GM19452 (cell line): ENCODE measurements around the gene TAPBP.
A peak's percentile ranks its signal among the peaks of the same experiment; 100 is the strongest.
"Not testable (repeated sequence)": the region's sequence is repeated elsewhere in the genome, so short reads cannot be mapped to it uniquely, and the experiment has no call there.

Experiments used
- ATAC-seq: cut with Tn5 transposase; IDR thresholded peaks from one replicate; pipeline ENCODE4 v1.9.1; 2021; ENCODE audit not compliant: unreplicated experiment

Gene TAPBP

GRCh38 chr6:33313709-33314514 is at the start of gene TAPBP:
TSS of gene TAPBP (minus strand) at chr6:33314078. CDS start at chr6:33314041, 37 bp downstream.
- ATAC-seq = peak; percentile 40

GRCh38 chr6:33363486-33363885 is 49.6 kb upstream of the TAPBP start:
- not testable (repeated sequence) for ATAC-seq

DNA sequence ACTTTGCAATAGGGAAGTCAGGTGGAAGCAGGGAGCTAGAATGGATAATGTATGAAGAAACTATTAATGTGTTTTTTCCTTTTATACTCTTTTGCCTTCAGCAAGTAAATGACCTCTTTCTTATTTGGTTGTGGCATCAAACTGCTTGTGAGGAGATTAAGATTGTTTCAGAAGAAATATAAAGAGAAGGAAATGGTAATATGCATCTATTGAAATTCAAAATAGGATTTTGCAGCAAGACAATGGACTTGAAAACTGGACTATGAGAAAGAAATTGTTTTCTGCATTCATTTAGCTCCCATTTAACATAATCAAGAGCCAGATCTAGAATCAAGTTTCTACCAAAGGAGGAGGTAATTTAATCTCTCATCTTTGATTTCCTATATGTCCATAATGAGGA is 45.5 kb upstream of the TAPBP start:
- no peak for ATAC-seq

- ATAC-seq = not testable (repeated sequence)
Measured at GRCh38 chr6:33357160-33357871, 43.4 kb upstream of the TAPBP start.

- ATAC-seq = no peak
Measured at GRCh38 chr6:33356295-33356694, 42.4 kb upstream of the TAPBP start.

- not testable (repeated sequence) for ATAC-seq
Measured at GRCh38 chr6:33355860-33356259, 42.0 kb upstream of the TAPBP start.

- no peak for ATAC-seq
Measured at GRCh38 chr6:33347816-33348215, 33.9 kb upstream of the TAPBP start.

DNA sequence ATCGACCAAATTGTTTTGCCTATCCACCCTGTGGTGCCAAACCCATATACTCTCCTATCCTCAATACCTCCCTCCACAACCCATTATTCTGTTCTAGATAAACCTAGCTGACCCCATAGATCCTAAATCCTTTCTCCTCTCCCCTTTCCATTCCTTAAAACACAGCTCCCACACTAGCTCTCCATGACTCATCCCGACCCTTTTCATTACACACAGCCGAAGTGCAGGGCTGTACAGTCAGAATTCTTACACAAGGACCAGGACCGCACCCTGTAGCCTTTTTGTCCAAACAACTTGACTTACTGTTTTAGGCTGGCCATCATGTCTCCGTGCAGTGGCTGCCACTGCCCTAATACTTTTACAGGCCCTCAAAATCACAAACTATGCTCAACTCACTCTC is 33.1 kb upstream of the TAPBP start:
- ATAC-seq = not testable (repeated sequence)

DNA sequence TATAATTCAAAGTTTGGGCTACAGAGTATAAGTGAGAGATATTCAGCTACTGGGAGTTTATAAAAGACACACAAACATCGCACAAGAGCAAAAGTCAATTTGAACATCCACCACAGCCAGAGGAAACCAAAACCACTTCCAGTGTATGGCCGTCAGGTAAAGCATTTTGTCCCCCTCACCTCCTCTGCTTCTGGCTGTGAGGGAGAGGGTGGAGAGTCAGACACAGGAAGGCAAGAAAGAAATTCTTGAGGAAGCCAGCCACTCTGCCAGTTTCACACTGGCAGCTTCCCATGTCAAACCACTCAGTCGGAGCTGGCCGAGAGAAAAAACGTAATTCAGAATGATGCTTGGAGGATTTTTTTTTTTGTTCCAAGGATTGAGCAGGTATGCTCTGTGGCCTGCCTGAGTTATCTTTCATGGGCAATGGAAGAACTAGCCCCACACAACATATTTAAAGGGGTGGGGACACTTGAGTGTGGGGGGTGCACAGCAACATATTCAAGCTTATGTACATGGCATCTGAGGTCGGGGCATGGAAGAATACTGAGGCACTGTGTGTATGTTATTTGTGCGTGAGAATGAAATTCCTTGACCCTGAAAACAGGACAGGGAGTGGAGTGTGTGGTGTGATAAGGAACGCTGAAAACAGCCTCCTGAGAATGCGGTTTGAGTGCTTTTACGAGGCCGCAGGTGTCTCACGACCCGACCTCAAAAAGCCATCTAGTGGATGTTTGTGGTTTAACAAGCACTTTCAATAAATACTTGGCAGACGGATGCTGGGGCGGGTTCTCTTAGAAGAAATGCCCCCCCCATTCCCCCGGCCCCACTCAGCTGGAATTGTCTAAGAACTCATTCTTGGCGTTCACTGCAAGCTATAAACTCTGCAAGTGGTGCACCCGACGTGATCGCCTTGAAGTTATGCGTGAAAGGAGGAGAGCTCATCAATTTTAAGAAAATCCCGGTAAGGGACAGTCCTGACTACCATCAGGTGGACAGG is 31.1 kb upstream of the TAPBP start:
- no peak for ATAC-seq

- ATAC-seq = no peak
Measured at GRCh38 chr6:33343953-33344611, 30.2 kb upstream of the TAPBP start.

DNA sequence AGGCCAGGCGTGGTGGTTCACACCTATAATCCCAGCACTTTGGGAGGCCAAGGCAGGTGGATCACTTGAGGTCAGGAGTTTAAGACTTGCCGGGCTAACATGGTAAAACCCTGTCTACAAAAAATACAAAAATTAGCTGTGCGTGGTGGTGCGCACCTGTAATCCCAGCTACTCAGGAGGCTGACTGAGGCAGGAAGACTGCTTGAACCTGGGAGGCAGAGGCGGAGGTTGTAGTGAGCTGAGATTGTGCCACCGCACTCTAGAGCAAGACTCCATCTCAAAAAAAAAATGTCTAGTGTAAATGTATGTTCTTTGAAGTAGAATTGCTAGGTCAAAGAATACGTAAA is 29.7 kb upstream of the TAPBP start:
- not testable (repeated sequence) for ATAC-seq

DNA sequence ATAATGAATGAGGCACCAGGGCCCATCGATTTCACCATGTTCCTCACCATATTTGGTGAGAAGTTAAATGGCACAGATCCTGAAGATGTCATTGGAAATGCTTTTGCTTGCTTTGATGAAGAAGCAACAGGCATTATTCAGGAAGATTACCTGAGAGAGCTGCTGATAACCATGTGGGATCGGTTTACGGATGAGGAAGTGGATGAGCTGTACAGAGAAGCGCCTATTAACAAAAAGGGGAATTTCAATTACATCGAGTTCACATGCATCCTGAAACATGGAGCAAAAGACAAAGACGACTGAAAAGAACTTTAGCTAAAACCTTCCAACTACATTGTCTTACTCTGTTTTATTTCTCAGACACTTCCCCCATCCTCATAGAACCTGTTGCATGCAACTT is 25.3 kb upstream of the TAPBP start:
- ATAC-seq = no peak

- no peak for ATAC-seq
Measured at GRCh38 chr6:33336495-33336894, 22.6 kb upstream of the TAPBP start.

- no peak for ATAC-seq
Measured at GRCh38 chr6:33335916-33336315, 22.0 kb upstream of the TAPBP start.

GRCh38 chr6:33333666-33334065 is 19.8 kb upstream of the TAPBP start:
- no peak for ATAC-seq

GRCh38 chr6:33330736-33331135 is 16.9 kb upstream of the TAPBP start:
- ATAC-seq = no peak

DNA sequence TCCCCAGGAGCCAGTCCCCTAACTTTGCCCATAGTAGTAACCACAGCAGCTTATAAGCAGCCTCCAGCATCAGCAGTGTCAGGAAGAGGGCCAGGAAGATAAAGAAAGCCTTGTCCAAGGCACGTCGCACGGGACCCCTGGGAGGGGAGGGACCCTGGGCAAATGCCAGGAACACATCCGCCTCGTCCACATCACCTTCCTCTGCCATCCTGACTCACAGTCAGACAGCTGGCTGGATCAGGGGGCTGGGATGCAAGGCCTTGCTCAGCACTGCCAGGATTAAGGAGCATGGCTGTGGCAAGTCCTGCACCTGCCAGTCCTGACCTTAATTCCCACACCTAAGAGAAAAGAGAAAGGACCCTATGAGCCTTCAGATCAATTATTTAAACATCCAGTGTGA is 15.2 kb upstream of the TAPBP start:
- ATAC-seq = no peak

DNA sequence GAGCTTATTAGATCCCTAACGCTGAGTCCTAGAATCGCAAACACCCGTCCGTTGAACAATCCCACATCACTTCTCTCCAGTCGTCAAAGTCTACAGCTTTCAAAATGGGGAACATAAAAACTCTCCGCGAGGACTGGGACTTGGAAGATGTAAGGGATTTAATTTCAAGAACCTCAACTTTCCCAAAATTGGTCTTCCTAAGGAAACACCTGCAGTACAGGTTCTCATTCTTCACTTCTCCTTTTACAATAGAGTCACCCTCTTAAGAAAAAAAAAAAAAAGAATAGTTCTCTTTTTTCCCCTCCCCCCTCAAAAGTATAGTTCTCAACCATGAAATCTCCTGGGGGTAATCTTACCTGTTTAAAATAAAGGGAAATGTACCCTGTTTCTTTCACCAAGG is 10.2 kb upstream of the TAPBP start:
- no peak for ATAC-seq

GRCh38 chr6:33323623-33323948 is 9.7 kb upstream of the TAPBP start:
- peak; percentile 7 for ATAC-seq

DNA sequence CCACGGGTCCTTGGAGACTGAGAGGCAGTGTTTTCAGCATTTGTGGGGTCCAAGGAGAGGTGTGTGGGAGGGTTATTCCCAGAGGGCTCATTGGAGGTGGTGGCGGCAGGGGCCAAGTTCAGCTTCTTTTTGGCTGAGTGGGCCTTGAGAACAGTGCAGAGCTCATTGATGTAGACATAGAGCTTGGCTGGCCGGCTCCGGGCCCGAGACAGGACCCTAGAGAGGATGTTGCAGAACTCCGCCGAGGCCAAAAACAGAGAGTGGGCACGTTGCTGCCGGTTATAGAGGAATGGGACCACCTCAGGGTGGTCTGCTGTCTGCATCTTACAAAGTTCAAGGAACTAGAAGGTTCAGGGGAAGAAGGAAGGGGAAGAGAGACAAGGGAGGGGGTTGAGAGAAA is 7.3 kb upstream of the TAPBP start:
- no peak for ATAC-seq
